Activated naive CD8-positive, alpha-beta T cell treated with anti-CD3 and anti-CD28 coated beads for 36 hours (primary cell): ENCODE data around the gene ARID1B. TPM values are rescaled to one million over a fixed set of nuclear protein-coding genes. Genes with fewer than 3 reads are reported as not detected.

Experiments
- DNase-seq: peaks from one replicate; pipeline ENCODE4 v3.0.0; 2021
- H3K27ac Mint-ChIP-seq: one replicate; pipeline ENCODE4 v1.8.0; 2022; ENCODE audit warnings: mild to moderate bottlenecking, moderate library complexity, mixed read lengths
- H3K27me3 Mint-ChIP-seq: one replicate; pipeline ENCODE4 v1.8.0; 2022; ENCODE audit warnings: mild to moderate bottlenecking, mixed read lengths
- H3K36me3 Mint-ChIP-seq: one replicate; pipeline ENCODE4 v1.8.0; 2021; ENCODE audit warnings: mild to moderate bottlenecking, mixed read lengths
- H3K4me1 Mint-ChIP-seq: one replicate; pipeline ENCODE4 v1.8.0; 2021; ENCODE audit warnings: mixed read lengths
- H3K4me3 Mint-ChIP-seq: one replicate; pipeline ENCODE4 v1.8.0; 2022; ENCODE audit warnings: mild to moderate bottlenecking, moderate library complexity, mixed read lengths
- H3K9me3 Mint-ChIP-seq: one replicate; pipeline ENCODE4 v1.8.0; 2022; ENCODE audit warnings: mixed read lengths
- total RNA-seq, 2 experiments: library from RNA; stranded (reverse); gene quantifications; one replicate each; pipeline ENCODE4 v1.2.3, GENCODE V29; 2021

ARID1B gene
- total RNA-seq, 2 experiments from 2014 or later = 40.6 to 41.5 TPM

GRCh38 chr6:157150076-157150475 lies 372.9 kb downstream of the ARID1B start:
- H3K4me1 Mint-ChIP-seq = peaks cover 3% of the 10 kb centered on the region
- H3K36me3 Mint-ChIP-seq = peaks cover 4% of the 10 kb centered on the region
- H3K4me3 Mint-ChIP-seq = no peak overlapping the region
- no peak for DNase-seq
- H3K9me3 Mint-ChIP-seq = no peaks in the 10 kb centered on the region
- H3K27ac Mint-ChIP-seq = no peak overlapping the region
- H3K27me3 Mint-ChIP-seq = no peaks in the 10 kb centered on the region

- H3K27me3 Mint-ChIP-seq = no peaks in the 10 kb centered on the region
- DNase-seq = no peak
- peaks cover 4% of the 10 kb centered on the region for H3K36me3 Mint-ChIP-seq
- H3K27ac Mint-ChIP-seq = no peak overlapping the region
- no peak overlapping the region for H3K4me3 Mint-ChIP-seq
- peaks cover 3% of the 10 kb centered on the region for H3K4me1 Mint-ChIP-seq
- no peaks in the 10 kb centered on the region for H3K9me3 Mint-ChIP-seq
These were observed 373.9 kb downstream of the ARID1B start for GRCh38 chr6:157151029-157151428.

GRCh38 chr6:157151989-157152388 lies 374.8 kb downstream of the ARID1B start:
- Mint-ChIP-seq H3K27me3 (no peaks in the 10 kb centered on the region), H3K36me3 (peaks cover 6% of the 10 kb centered on the region), H3K4me3 (no peak overlapping the region), H3K9me3 (no peaks in the 10 kb centered on the region), H3K4me1 (peaks cover 3% of the 10 kb centered on the region), H3K27ac (no peak overlapping the region)
- DNase-seq = no peak

- Mint-ChIP-seq H3K27me3 (no peaks in the 10 kb centered on the region), H3K4me1 (peaks cover 3% of the 10 kb centered on the region), H3K4me3 (no peak overlapping the region), H3K36me3 (peaks cover 8% of the 10 kb centered on the region), H3K27ac (no peak overlapping the region), H3K9me3 (no peaks in the 10 kb centered on the region)
- DNase-seq = no peak
These were observed 375.4 kb downstream of the ARID1B start for GRCh38 chr6:157152556-157152955.

GRCh38 chr6:157155804-157156203 lies 378.6 kb downstream of the ARID1B start:
- H3K4me1 Mint-ChIP-seq = peaks cover 3% of the 10 kb centered on the region
- H3K27me3 Mint-ChIP-seq = no peaks in the 10 kb centered on the region
- no peak for DNase-seq
- H3K4me3 Mint-ChIP-seq = no peak overlapping the region
- no peaks in the 10 kb centered on the region for H3K9me3 Mint-ChIP-seq
- H3K36me3 Mint-ChIP-seq = peaks cover 8% of the 10 kb centered on the region
- H3K27ac Mint-ChIP-seq = no peak overlapping the region

- no peaks in the 10 kb centered on the region for H3K9me3 Mint-ChIP-seq
- H3K27ac Mint-ChIP-seq = no peak overlapping the region
- no peaks in the 10 kb centered on the region for H3K4me1 Mint-ChIP-seq
- no peak overlapping the region for H3K4me3 Mint-ChIP-seq
- peaks cover 8% of the 10 kb centered on the region for H3K36me3 Mint-ChIP-seq
- DNase-seq = no peak
- H3K27me3 Mint-ChIP-seq = no peaks in the 10 kb centered on the region
These were observed 380.1 kb downstream of the ARID1B start for GRCh38 chr6:157157258-157157657.

GRCh38 chr6:157158456-157158855 lies 381.3 kb downstream of the ARID1B start:
- Mint-ChIP-seq H3K9me3 (no peaks in the 10 kb centered on the region), H3K36me3 (peaks cover 8% of the 10 kb centered on the region), H3K27me3 (no peaks in the 10 kb centered on the region), H3K27ac (no peak overlapping the region), H3K4me3 (no peak overlapping the region), H3K4me1 (no peaks in the 10 kb centered on the region)
- no peak for DNase-seq

GRCh38 chr6:157158897-157159296 lies 381.7 kb downstream of the ARID1B start:
- Mint-ChIP-seq H3K27ac (no peak overlapping the region), H3K4me1 (no peaks in the 10 kb centered on the region), H3K9me3 (no peaks in the 10 kb centered on the region), H3K36me3 (peaks cover 7% of the 10 kb centered on the region), H3K27me3 (no peaks in the 10 kb centered on the region), H3K4me3 (no peak overlapping the region)
- DNase-seq = no peak

GRCh38 chr6:157159348-157159747 lies 382.2 kb downstream of the ARID1B start:
- H3K4me1 Mint-ChIP-seq = no peaks in the 10 kb centered on the region
- no peak for DNase-seq
- H3K27ac Mint-ChIP-seq = no peak overlapping the region
- no peak overlapping the region for H3K4me3 Mint-ChIP-seq
- H3K36me3 Mint-ChIP-seq = peaks cover 4% of the 10 kb centered on the region
- no peaks in the 10 kb centered on the region for H3K9me3 Mint-ChIP-seq
- no peaks in the 10 kb centered on the region for H3K27me3 Mint-ChIP-seq

- no peaks in the 10 kb centered on the region for H3K4me1 Mint-ChIP-seq
- peaks cover 3% of the 10 kb centered on the region for H3K36me3 Mint-ChIP-seq
- no peak for DNase-seq
- H3K9me3 Mint-ChIP-seq = no peaks in the 10 kb centered on the region
- H3K27me3 Mint-ChIP-seq = no peaks in the 10 kb centered on the region
- no peak overlapping the region for H3K27ac Mint-ChIP-seq
- H3K4me3 Mint-ChIP-seq = no peak overlapping the region
These were observed 384.7 kb downstream of the ARID1B start for GRCh38 chr6:157161912-157162311.

- no peaks in the 10 kb centered on the region for H3K36me3 Mint-ChIP-seq
- H3K9me3 Mint-ChIP-seq = no peaks in the 10 kb centered on the region
- H3K27me3 Mint-ChIP-seq = no peaks in the 10 kb centered on the region
- no peak for DNase-seq
- no peak overlapping the region for H3K4me3 Mint-ChIP-seq
- no peak overlapping the region for H3K27ac Mint-ChIP-seq
- no peaks in the 10 kb centered on the region for H3K4me1 Mint-ChIP-seq
These were observed 385.7 kb downstream of the ARID1B start for GRCh38 chr6:157162766-157163433.

GRCh38 chr6:157163434-157164159 lies 386.4 kb downstream of the ARID1B start:
- H3K36me3 Mint-ChIP-seq = no peaks in the 10 kb centered on the region

GRCh38 chr6:157164972-157165371 lies 387.8 kb downstream of the ARID1B start:
- H3K36me3 Mint-ChIP-seq = no peaks in the 10 kb centered on the region
- no peak overlapping the region for H3K27ac Mint-ChIP-seq
- no peak for DNase-seq

More at GRCh38 chr6:157163434-157164159, 386.4 kb downstream of the ARID1B start:
- Mint-ChIP-seq H3K27ac (peak overlapping the region; percentile 8), H3K4me1 (no peaks in the 10 kb centered on the region), H3K9me3 (no peaks in the 10 kb centered on the region), H3K27me3 (no peaks in the 10 kb centered on the region), H3K4me3 (no peak overlapping the region)
- no peak for DNase-seq

GRCh38 chr6:157166784-157167183 lies 389.6 kb downstream of the ARID1B start:
- no peak for DNase-seq
- peak overlapping the region; percentile 4 for H3K27ac Mint-ChIP-seq
- no peaks in the 10 kb centered on the region for H3K36me3 Mint-ChIP-seq
- no peaks in the 10 kb centered on the region for H3K4me1 Mint-ChIP-seq
- H3K9me3 Mint-ChIP-seq = no peaks in the 10 kb centered on the region
- no peak overlapping the region for H3K4me3 Mint-ChIP-seq
- H3K27me3 Mint-ChIP-seq = no peaks in the 10 kb centered on the region

More at GRCh38 chr6:157164972-157165371, 387.8 kb downstream of the ARID1B start:
- H3K4me3 Mint-ChIP-seq = no peak overlapping the region
- no peaks in the 10 kb centered on the region for H3K9me3 Mint-ChIP-seq
- no peaks in the 10 kb centered on the region for H3K4me1 Mint-ChIP-seq
- no peaks in the 10 kb centered on the region for H3K27me3 Mint-ChIP-seq

GRCh38 chr6:157167837-157168236 lies 390.7 kb downstream of the ARID1B start:
- H3K27me3 Mint-ChIP-seq = no peaks in the 10 kb centered on the region
- H3K4me3 Mint-ChIP-seq = no peak overlapping the region
- no peak for DNase-seq
- H3K4me1 Mint-ChIP-seq = no peaks in the 10 kb centered on the region
- no peak overlapping the region for H3K27ac Mint-ChIP-seq
- no peaks in the 10 kb centered on the region for H3K9me3 Mint-ChIP-seq
- no peaks in the 10 kb centered on the region for H3K36me3 Mint-ChIP-seq

GRCh38 chr6:157168471-157168870 lies 391.3 kb downstream of the ARID1B start:
- H3K27me3 Mint-ChIP-seq = no peaks in the 10 kb centered on the region

More at GRCh38 chr6:157168471-157168870, 391.3 kb downstream of the ARID1B start:
- no peak overlapping the region for H3K4me3 Mint-ChIP-seq
- no peaks in the 10 kb centered on the region for H3K36me3 Mint-ChIP-seq
- no peaks in the 10 kb centered on the region for H3K9me3 Mint-ChIP-seq
- no peak for DNase-seq
- no peaks in the 10 kb centered on the region for H3K4me1 Mint-ChIP-seq
- no peak overlapping the region for H3K27ac Mint-ChIP-seq
